ENCODE measurements around the gene PDE3A. TPM values are rescaled to one million over a fixed set of nuclear protein-coding genes. Genes with fewer than 3 reads are reported as not detected.

PDE3A gene
- total and polyA plus RNA-seq, 2 of the 4 experiments (the other 2 are of a cell fraction) = 0.09 to 0.18 TPM

GRCh38 chr12:20620261-20620660, 251.9 kb downstream of the PDE3A start:
- ChIA-PET POLR2A (ENCODE audit: unreplicated experiment) (no interaction called here), CTCF (no interaction called here)
- Histone ChIP-seq H3K4me1 (ENCODE audit: control insufficient read depth, insufficient read depth, low read length) (no peaks in the 10 kb centered on the region; the same call in 1 of the 2 replicates), H3K9me1 (ENCODE audit: insufficient read depth, low read length) (no peaks in the 10 kb centered on the region), H4K20me1 (ENCODE audit: insufficient read depth, low read length) (no peaks in the 10 kb centered on the region), H3K56ac (ENCODE audit: extremely low read depth, insufficient read depth, low read length) (no peak overlapping the region), H3K4me3 (ENCODE audit: insufficient read depth, low read depth, low read length) (no peak overlapping the region), H3K14ac (replicated peaks; ENCODE audit: low read depth, low read length) (no peak overlapping the region), H3K18ac (ENCODE audit: low read depth, low read length) (no peak overlapping the region), H2BK15ac (ENCODE audit: low read depth, low read length) (no peak overlapping the region), H3K9ac (ENCODE audit: low read depth, low read length) (no peak overlapping the region), H2AK9ac (replicated peaks; ENCODE audit: low read depth, low read length, poor library complexity) (no peak overlapping the region), H3K79me1 (ENCODE audit: low read depth in 1 of 2, low read length in 2 of 2) (no peaks in the 10 kb centered on the region), H3K27me3 (ENCODE audit: control insufficient read depth, insufficient read depth, low read length) (no peaks in the 10 kb centered on the region), H2AK5ac (ENCODE audit: low read depth, low read length) (no peak overlapping the region), H3K36me3 (ENCODE audit: control insufficient read depth, insufficient read depth, low read length) (no peaks in the 10 kb centered on the region), H2BK20ac (ENCODE audit: low read depth, low read length) (no peak overlapping the region), H2BK120ac (ENCODE audit: low read depth, low read length) (no peak overlapping the region), H2BK5ac (ENCODE audit: low read depth, low read length, poor library complexity, severe bottlenecking) (no peak overlapping the region), H3K9me3 (ENCODE audit: control insufficient read depth, insufficient read depth, low read length) (no peaks in the 10 kb centered on the region), H2AFZ (replicated peaks; ENCODE audit: low read length, poor library complexity) (no peak overlapping the region), H3K27ac (ENCODE audit: insufficient read depth, low read length) (no peak overlapping the region), H4K8ac (ENCODE audit: low read depth in 2 of 2, low read length in 2 of 2) (no peak overlapping the region), H3K4ac (ENCODE audit: low read depth, low read length) (no peak overlapping the region), H4K91ac (ENCODE audit: insufficient read depth, low read depth, low read length) (no peak overlapping the region), H3K23ac (ENCODE audit: low read depth, low read length) (no peak overlapping the region), H3K4me2 (ENCODE audit: low read depth, low read length) (no peak overlapping the region), H4K5ac (ENCODE audit: low read depth, low read length) (no peak overlapping the region)
- ATAC-seq (ENCODE audit: low read depth) (no peak), DNase-seq (peak; percentile 13)
- TF ChIP-seq ELK1 (IDR thresholded peaks at IDR 0.05; ENCODE audit: borderline replicate concordance, low read depth, low read length) (no peak), BHLHE40 (IDR thresholded peaks at IDR 0.05; ENCODE audit: low read depth, low read length) (no peak), CEBPB (IDR thresholded peaks at IDR 0.05; ENCODE audit: low read depth, low read length) (no peak), USF2 (IDR thresholded peaks at IDR 0.05; ENCODE audit: low read depth, low read length) (no peak), SMC3 (IDR thresholded peaks at IDR 0.05; ENCODE audit: low read depth, low read length) (no peak), MXI1 (IDR thresholded peaks at IDR 0.05; ENCODE audit: borderline replicate concordance, low read depth, low read length) (no peak), RCOR1 (IDR thresholded peaks at IDR 0.05; ENCODE audit: insufficient replicate concordance, low read length) (no peak), NFE2L2 (IDR thresholded peaks at IDR 0.05; ENCODE audit: low read depth, low read length) (no peak), RAD21 (IDR thresholded peaks at IDR 0.05; ENCODE audit: low read length) (no peak), MAFK (IDR thresholded peaks at IDR 0.05; ENCODE audit: low read depth, low read length) (no peak), FOS (IDR thresholded peaks at IDR 0.05; ENCODE audit: low read depth, low read length) (no peak), CTCF (conservative IDR thresholded peaks at IDR 0.05; ENCODE audit: low read depth, low read length) (no peak), POLR2A (IDR thresholded peaks at IDR 0.05; ENCODE audit: low read depth, low read length) (no peak), MAZ (IDR thresholded peaks at IDR 0.05; ENCODE audit: borderline replicate concordance, low read depth, low read length) (no peak), CHD1 (IDR thresholded peaks at IDR 0.05; ENCODE audit: low read depth, low read length) (no peak)
- WGBS, 2 experiments (ENCODE audit: extremely low coverage in 2 of 2, insufficient read length in 1 of 2) = no CpG with 5 or more reads among the region's 2 CpGs
- BruUV-seq (replicated peaks) = no TSS peak
- intact Hi-C loops (cut with micrococcal nuclease) = no loop called here
- in situ Hi-C loops (cut with MboI; ENCODE audit: low sequenced_read_pairs) = loop anchor here (10.0 kb wide), 1 partner anchor 705 kb away; no protein-coding TSS in a partner anchor
- dilution Hi-C loops (cut with HindIII; ENCODE audit: low sequenced_read_pairs, unreplicated experiment) = no loop called here

Measured in IMR-90 (cell line).